ENCODE results near the gene ZNF574.

DNA sequence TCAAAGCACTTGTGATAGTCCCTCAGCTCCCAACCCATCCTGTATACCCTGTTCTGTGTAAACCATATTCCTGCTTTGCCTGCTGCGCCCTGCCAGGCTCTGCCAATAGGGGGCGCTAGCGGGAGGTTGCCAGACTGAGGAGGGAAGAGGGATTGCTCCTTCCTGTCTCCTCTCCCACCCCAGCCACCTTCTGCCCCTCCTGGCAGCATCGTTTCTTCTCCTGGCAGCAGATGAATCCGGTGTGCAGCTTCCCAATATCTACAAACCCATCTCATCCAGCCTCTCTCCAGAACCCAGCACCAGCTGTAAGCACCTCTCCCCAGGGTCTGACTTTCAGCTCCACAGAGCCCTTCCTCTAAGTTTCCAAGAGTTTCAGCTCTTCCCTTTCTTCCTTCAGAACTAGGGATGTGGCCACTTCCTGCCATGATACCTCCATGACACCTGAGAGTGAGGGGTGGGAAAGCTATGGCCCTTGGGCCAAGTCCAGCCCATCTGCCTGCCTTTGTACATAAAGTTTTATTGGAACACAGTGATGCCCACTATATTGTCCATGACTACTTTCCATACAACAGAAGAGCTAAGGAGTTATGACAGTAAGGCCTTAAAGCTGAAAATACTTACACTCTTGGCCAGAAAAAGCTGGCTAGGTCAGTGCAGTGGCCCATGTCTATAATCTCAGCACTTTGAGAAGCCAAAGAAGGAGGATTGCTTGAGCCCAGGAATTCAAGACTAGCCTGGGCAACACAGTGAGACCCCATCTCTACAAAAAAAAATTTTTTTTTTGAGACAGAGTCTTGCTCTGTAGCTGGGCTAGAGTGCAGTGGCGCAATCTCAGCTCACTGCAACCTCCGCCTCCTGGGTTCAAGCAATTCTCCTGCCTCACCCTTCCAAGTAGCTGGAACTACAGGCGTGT is 47.4 kb upstream of the ZNF574 start:
- TF ChIP-seq CTCF (IDR thresholded peaks at IDR 0.05) = peak in 1 of 6 experiments; percentile 24
- no peak for TF ChIP-seq POLR2A (IDR thresholded peaks at IDR 0.05)
